ENCODE measurements around the gene PRPF4.

DNA sequence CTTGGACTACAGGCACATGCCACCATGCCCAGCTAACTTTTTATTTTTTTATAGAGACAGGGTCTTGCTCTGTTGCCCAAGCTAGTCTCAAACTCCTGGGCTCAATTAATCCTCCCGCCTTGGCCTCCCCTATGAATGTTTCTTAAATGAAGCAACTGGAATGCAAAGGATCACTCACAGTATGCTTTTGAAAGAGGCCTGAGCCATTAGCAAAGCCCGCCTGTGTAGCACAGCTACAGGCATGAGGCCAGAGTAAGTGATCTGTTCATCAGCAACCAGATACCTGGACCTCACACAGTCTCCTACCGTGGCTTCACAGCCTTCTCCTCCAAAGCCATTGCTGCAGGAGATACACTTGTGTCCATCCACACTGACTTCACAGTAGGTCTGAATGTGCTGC, 44.6 kb downstream of the PRPF4 start:
- TF ChIP-seq ESRRA (IDR thresholded peaks at IDR 0.05; ENCODE audit: borderline replicate concordance, low read length) (no peak), PHF8 (IDR thresholded peaks at IDR 0.05; ENCODE audit: borderline replicate concordance, low read depth) (no peak), CHD4 (IDR thresholded peaks at IDR 0.05; ENCODE audit: borderline replicate concordance) (no peak), RFX5 (IDR thresholded peaks at IDR 0.05) (no peak), GATA3 (IDR thresholded peaks at IDR 0.05; ENCODE audit: borderline replicate concordance) (no peak), HOXA7 (CRISPR knock-in tag; IDR thresholded peaks at IDR 0.05) (no peak), MAZ (IDR thresholded peaks at IDR 0.05; ENCODE audit: borderline replicate concordance, low read depth, low read length) (no peak), SMC3 (IDR thresholded peaks at IDR 0.05) (no peak), CEBPB (IDR thresholded peaks at IDR 0.05) (no peak), EP300 (IDR thresholded peaks at IDR 0.05) (no peak)
- TF ChIP-seq, protein P1, sequence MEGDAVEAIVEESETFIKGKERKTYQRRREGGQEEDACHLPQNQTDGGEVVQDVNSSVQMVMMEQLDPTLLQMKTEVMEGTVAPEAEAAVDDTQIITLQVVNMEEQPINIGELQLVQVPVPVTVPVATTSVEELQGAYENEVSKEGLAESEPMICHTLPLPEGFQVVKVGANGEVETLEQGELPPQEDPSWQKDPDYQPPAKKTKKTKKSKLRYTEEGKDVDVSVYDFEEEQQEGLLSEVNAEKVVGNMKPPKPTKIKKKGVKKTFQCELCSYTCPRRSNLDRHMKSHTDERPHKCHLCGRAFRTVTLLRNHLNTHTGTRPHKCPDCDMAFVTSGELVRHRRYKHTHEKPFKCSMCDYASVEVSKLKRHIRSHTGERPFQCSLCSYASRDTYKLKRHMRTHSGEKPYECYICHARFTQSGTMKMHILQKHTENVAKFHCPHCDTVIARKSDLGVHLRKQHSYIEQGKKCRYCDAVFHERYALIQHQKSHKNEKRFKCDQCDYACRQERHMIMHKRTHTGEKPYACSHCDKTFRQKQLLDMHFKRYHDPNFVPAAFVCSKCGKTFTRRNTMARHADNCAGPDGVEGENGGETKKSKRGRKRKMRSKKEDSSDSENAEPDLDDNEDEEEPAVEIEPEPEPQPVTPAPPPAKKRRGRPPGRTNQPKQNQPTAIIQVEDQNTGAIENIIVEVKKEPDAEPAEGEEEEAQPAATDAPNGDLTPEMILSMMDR (IDR thresholded peaks at IDR 0.05), result no peak
- TF ChIP-seq, protein P2, sequence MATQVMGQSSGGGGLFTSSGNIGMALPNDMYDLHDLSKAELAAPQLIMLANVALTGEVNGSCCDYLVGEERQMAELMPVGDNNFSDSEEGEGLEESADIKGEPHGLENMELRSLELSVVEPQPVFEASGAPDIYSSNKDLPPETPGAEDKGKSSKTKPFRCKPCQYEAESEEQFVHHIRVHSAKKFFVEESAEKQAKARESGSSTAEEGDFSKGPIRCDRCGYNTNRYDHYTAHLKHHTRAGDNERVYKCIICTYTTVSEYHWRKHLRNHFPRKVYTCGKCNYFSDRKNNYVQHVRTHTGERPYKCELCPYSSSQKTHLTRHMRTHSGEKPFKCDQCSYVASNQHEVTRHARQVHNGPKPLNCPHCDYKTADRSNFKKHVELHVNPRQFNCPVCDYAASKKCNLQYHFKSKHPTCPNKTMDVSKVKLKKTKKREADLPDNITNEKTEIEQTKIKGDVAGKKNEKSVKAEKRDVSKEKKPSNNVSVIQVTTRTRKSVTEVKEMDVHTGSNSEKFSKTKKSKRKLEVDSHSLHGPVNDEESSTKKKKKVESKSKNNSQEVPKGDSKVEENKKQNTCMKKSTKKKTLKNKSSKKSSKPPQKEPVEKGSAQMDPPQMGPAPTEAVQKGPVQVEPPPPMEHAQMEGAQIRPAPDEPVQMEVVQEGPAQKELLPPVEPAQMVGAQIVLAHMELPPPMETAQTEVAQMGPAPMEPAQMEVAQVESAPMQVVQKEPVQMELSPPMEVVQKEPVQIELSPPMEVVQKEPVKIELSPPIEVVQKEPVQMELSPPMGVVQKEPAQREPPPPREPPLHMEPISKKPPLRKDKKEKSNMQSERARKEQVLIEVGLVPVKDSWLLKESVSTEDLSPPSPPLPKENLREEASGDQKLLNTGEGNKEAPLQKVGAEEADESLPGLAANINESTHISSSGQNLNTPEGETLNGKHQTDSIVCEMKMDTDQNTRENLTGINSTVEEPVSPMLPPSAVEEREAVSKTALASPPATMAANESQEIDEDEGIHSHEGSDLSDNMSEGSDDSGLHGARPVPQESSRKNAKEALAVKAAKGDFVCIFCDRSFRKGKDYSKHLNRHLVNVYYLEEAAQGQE (IDR thresholded peaks at IDR 0.05), result no peak
- TF ChIP-seq, protein P3, sequence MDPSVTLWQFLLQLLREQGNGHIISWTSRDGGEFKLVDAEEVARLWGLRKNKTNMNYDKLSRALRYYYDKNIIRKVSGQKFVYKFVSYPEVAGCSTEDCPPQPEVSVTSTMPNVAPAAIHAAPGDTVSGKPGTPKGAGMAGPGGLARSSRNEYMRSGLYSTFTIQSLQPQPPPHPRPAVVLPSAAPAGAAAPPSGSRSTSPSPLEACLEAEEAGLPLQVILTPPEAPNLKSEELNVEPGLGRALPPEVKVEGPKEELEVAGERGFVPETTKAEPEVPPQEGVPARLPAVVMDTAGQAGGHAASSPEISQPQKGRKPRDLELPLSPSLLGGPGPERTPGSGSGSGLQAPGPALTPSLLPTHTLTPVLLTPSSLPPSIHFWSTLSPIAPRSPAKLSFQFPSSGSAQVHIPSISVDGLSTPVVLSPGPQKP (IDR thresholded peaks at IDR 0.05; ENCODE audit: low read depth, low read length), result no peak
